ENCODE measurements around the gene ANKRD11.

DNA sequence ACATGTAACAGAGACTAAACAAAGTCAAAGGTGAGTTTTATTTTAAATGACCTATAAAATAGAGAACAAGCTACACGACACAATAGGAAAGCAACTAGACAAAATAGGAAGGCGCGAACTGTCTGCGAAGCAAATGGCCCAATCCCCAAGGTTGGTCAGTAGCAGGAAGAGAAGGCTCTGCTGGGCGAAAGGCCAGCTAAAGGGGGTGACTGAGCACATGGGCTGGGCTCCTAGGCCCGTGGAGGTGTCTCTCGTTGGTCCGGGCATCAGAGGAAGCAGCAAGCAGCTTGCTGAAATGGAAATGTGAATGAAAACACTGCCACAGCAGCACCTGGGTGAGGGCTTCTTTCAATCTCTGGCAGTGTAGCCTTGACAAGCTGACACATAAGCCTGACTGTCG, 143.5 kb downstream of the ANKRD11 start:
- TF ChIP-seq POLR2AphosphoS5 (IDR thresholded peaks at IDR 0.05; ENCODE audit: low read depth, low read length): no peak
- no peak for TF ChIP-seq TAF1 (IDR thresholded peaks at IDR 0.05; ENCODE audit: low read depth, low read length)
- no peak for TF ChIP-seq POLR2A (IDR thresholded peaks at IDR 0.05; ENCODE audit: low read depth, low read length)
- TF ChIP-seq POU2F2 (IDR thresholded peaks at IDR 0.05; ENCODE audit: low read depth, low read length): no peak
